Fibroblast of mammary gland (primary cell): ENCODE data around the gene DNAAF1.
A peak's percentile ranks its signal among the peaks of the same experiment; 100 is the strongest.

ENCODE experiments used
- DNase-seq: peaks from one replicate; pipeline ENCODE4 v3.0.0-alpha.2; 2010; ENCODE audit warnings: low read depth
- H3K4me3 ChIP-seq: 2 replicates; pipeline ENCODE4 v1.5.1; 2011; ENCODE audit warnings: low read depth, mild to moderate bottlenecking, low read length, moderate library complexity; ENCODE audit not compliant: control insufficient read depth
- TF ChIP-seq, protein P1 (sequence below): conservative IDR thresholded peaks from 2 replicates; pipeline ENCODE4 v1.5.1; 2011; ENCODE audit warnings: low read depth, low read length, inconsistent platforms; ENCODE audit not compliant: control insufficient read depth, insufficient read depth

DNAAF1 gene

GRCh38 chr16:84144859-84145639 lies at the start of gene DNAAF1, which contains the start of gene HSDL1:
TSS of gene DNAAF1 (plus strand) at chr16:84145308. CDS start at chr16:84145441, 133 bp downstream.
TSS of gene HSDL1 (minus strand) at chr16:84145177. CDS start at chr16:84131321, 13,856 bp downstream.
- peak within 1 kb of the TSS; percentile 81 for H3K4me3 ChIP-seq
- DNase-seq: peak; percentile 72
- TF ChIP-seq, protein P1, sequence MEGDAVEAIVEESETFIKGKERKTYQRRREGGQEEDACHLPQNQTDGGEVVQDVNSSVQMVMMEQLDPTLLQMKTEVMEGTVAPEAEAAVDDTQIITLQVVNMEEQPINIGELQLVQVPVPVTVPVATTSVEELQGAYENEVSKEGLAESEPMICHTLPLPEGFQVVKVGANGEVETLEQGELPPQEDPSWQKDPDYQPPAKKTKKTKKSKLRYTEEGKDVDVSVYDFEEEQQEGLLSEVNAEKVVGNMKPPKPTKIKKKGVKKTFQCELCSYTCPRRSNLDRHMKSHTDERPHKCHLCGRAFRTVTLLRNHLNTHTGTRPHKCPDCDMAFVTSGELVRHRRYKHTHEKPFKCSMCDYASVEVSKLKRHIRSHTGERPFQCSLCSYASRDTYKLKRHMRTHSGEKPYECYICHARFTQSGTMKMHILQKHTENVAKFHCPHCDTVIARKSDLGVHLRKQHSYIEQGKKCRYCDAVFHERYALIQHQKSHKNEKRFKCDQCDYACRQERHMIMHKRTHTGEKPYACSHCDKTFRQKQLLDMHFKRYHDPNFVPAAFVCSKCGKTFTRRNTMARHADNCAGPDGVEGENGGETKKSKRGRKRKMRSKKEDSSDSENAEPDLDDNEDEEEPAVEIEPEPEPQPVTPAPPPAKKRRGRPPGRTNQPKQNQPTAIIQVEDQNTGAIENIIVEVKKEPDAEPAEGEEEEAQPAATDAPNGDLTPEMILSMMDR: no peak

DNA sequence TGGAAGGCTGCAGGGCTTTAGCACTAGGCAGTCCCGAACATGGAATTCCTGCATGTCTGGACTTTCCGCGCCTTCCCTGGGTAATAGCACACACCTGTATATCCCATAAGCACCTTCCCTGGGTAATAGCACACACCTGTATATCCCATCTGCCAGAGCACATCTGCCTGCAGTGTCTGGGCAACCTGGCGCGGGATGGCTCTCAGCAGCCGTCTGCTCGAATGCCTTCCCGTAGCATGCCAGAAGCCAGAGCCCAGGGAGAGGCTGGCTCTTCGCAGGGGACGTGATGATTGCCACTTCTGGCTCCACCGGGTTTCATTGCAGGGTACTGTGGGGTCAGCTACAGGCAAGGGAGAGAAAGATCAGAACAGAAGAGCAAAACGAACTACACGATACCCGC lies 49.6 kb upstream of the DNAAF1 start:
- DNase-seq: no peak
- TF ChIP-seq, protein P1: no peak
- no peak overlapping the region for H3K4me3 ChIP-seq

DNA sequence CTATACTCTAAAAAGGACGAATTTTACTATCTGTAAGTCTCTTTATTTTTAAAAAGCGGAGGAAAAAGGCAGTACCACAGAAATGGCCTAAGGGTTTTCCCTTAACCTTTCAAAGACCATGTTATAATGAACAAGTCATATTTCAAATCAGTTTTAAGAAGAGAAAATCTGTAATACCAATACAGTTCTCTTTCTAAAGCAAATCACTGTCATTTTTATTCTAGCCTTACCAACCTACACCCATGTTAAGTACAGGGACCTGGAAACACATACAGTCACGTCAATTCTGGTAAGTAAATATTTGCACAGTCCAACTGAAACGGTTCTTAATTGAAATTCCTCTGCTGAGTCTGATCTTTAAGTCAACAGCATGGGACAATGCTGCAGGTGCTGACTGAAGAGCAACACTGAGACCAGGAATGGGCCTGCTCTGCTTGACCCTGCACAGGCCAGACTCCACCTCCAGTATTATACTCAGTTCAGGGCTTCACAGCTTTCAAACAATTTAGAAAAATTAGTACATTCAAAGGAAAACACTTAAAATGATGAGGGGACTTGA lies 48.6 kb upstream of the DNAAF1 start:
- TF ChIP-seq, protein P1: no peak
- no peak for DNase-seq
- H3K4me3 ChIP-seq: no peak overlapping the region

DNA sequence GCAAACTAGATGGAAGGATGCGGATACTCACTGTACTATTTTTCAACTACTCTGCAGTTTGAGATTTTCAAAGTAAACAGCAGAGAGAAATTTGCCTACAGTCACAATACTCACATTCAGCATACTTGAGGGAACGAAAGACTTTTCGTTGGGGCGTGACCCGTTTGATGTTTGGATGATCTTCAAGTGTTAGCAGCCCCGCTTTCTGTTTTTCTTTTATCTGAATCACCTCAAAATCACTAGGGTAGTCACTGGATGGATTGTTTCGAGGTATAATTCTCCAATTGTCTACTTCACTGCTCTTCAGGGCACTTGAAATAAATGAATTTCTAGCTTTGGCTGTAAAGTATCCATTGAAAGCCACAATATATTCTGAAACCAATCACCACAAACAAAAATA lies 46.2 kb upstream of the DNAAF1 start:
- TF ChIP-seq, protein P1: no peak
- H3K4me3 ChIP-seq: no peak overlapping the region
- no peak for DNase-seq

DNA sequence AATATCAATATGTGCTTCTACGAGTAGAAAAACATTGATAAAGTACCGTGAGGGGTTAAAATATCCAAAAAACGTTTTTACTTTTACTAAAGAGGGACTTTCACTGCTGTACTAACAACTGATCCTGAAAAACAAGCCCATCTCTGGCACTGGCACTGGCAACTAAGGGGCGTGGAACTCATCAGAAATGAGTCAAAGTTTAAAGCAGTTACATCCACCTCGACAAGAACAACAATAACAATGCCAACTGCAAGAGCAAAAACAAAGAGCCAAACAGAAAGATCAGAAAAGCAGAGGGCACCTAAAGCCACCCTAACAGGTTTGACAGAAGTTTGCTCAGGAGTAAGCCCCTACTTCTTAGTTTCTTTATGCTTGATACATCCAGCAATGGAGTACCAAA lies 41.4 kb upstream of the DNAAF1 start:
- TF ChIP-seq, protein P1: no peak
- no peak overlapping the region for H3K4me3 ChIP-seq
- peak; percentile 59 for DNase-seq

- H3K4me3 ChIP-seq: no peak overlapping the region
- no peak for DNase-seq
- TF ChIP-seq, protein P1: no peak
Measured at GRCh38 chr16:84104231-84104630, 40.9 kb upstream of the DNAAF1 start.
